ENCODE measurements around the gene RFC4.

DNA sequence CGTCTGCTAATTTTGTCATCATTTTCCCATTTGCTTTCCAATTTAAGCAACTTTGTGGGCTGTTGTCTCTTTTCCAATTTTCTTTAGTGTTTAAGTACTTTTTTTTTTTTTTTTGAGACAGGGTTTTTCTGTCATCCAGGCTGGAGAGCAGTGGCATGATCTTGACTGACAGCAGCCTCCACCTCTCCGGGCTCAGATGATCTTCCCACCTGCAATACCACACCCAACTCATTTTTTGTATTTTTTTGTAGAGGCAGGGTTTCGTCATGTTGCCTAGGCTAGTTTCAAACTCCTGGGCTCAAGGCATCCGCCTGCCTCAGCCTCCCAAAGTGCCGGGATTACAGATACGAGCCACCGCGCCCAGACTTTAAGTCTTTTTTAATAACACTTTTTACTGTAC is 49.1 kb downstream of the RFC4 start:
- TF ChIP-seq, protein P1, sequence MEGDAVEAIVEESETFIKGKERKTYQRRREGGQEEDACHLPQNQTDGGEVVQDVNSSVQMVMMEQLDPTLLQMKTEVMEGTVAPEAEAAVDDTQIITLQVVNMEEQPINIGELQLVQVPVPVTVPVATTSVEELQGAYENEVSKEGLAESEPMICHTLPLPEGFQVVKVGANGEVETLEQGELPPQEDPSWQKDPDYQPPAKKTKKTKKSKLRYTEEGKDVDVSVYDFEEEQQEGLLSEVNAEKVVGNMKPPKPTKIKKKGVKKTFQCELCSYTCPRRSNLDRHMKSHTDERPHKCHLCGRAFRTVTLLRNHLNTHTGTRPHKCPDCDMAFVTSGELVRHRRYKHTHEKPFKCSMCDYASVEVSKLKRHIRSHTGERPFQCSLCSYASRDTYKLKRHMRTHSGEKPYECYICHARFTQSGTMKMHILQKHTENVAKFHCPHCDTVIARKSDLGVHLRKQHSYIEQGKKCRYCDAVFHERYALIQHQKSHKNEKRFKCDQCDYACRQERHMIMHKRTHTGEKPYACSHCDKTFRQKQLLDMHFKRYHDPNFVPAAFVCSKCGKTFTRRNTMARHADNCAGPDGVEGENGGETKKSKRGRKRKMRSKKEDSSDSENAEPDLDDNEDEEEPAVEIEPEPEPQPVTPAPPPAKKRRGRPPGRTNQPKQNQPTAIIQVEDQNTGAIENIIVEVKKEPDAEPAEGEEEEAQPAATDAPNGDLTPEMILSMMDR (IDR thresholded peaks at IDR 0.05; ENCODE audit: borderline replicate concordance, extremely low read depth, low read length, poor library complexity, severe bottlenecking), result no peak
- TF ChIP-seq EZH2 (IDR thresholded peaks at IDR 0.05; ENCODE audit: borderline replicate concordance, low read depth, low read length, severe bottlenecking), result no peak

Data from DND-41 (cell line).